ENCODE measurements around the gene ARHGEF17. TPM values are rescaled to one million over a fixed set of nuclear protein-coding genes. Genes with fewer than 3 reads are reported as not detected.

Gene ARHGEF17
- total and polyA plus RNA-seq, 2 of the 8 experiments (the other 6 are each of a cell fraction or from before 2014, with no cell fraction given): 11.3 to 14.6 TPM

DNA sequence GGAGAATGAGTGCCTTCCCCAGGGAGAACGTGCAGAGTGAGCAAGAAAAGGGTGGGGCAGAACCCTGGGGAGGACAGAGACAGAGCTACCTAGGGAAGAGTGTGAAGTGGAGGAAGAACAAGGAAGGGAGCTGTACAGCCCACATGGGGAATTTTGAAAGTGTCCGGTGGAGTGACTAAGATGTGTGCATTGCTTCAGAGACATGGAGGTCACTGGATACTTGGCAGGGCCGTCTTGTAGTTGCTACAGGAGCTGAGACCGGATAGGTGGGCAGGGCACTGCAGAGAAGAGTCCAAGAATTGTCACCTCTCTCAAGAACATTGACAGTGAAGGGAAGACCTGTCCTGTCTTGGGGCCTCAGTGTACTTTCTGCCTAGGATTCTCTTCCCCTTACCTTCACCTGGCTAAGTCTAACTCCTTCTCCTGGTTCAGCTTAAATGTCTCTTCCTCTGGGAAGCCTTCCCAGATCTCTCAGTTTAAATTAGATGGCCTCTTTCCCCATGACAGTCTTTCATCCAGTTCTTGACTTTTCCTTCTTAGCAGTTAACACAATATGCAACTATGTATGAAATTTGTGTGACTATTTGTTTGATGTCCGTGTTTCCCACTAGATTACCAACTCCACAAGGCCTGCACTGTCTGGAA is 45.1 kb upstream of the ARHGEF17 start (continued):
- no peak for TF ChIP-seq SAP30 (IDR thresholded peaks at IDR 0.05; ENCODE audit: insufficient read depth, insufficient replicate concordance, low read length)
- TF ChIP-seq RBBP5 (IDR thresholded peaks at IDR 0.05; ENCODE audit: borderline replicate concordance, low read depth, low read length): no peak
- TF ChIP-seq TAF1 (IDR thresholded peaks at IDR 0.05; ENCODE audit: low read depth, low read length): no peak
- TF ChIP-seq EP300 (IDR thresholded peaks at IDR 0.05; ENCODE audit: borderline replicate concordance in 1 of 2, low read depth in 2 of 2, low read length in 2 of 2): no peak

All from H1 (cell line).